ENCODE results near the gene IL10.
"Not testable (repeated sequence)": the region's sequence is repeated elsewhere in the genome, so short reads cannot be mapped to it uniquely, and the experiment has no call there.

The IL10 gene

DNA sequence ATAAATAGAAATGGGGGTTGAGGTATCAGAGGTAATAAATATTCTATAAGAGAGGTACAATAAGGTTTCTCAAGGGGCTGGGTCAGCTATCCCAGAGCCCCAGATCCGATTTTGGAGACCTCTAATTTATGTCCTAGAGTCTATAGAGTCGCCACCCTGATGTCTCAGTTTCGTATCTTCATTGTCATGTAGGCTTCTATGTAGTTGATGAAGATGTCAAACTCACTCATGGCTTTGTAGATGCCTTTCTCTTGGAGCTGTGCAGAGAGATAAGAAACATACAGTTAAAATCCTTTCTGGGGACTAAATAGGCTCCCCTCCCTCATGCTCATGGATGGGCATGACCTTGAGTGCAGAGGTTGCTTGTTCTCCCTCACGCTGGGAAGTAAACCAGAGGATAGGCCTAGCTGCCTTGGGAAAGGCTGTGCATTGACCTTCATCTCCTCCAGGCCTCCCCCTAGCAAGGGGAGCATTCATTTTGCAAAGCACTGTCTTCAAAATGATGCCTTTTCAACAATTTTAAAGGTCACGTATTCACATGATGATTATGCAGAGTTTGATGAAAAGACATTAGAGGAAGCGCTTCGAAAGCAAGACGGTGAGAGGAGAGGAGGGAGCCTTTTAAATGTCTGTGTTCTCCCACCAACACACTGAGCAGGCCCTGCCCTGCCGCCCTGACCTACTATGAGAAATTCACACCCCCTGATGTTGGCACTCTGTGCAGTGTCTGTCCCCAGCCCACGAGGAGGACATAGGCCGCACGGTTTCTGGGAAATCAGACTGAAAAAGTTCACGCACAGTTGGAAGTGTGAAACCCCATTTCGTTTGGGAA lies 3.6 kb downstream of the IL10 start:
- intact Hi-C loops (cut with DNase I) = no loop called here

DNA sequence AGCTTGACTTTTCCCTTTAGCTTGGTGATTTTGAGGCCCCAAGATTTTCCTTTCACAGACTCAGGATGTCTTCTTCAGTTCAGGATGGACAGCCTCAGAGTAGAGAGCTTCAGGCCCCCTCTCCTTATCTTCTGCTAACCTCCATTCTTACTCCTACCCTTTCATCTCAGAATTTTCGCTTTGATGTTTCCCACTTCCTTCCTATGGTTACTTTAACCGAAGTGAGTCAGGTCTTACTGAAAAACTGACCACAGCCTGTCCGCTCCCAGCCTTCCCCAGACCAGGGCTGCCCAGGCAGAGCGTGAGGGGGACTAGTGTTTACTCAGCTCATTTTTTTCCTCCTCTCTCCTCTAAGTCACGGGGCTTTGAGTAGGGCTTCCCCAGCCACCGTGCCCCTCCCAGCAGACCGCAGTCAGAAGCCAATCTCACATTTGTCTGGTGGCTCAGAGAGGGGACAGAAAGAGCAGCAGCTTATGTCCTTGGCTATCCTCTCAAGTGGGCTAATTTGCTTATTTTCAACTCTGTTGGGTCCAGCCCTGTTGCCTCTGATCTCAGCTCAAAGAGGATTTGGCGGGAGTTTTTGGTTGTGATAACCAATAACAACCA lies 5.9 kb downstream of the IL10 start:
- peak in 3 of 10 donors; percentile 12 to 82 (median 18) for DNase-seq
- intact Hi-C loops (cut with DNase I) = no loop called here

More for the DNA sequence above, 3.6 kb downstream of the IL10 start:
- DNase-seq = no peak

- DNase-seq; intact Hi-C loops (cut with DNase I): not testable (repeated sequence)
Measured at GRCh38 chr1:206765771-206766170, 6.5 kb downstream of the IL10 start.

DNA sequence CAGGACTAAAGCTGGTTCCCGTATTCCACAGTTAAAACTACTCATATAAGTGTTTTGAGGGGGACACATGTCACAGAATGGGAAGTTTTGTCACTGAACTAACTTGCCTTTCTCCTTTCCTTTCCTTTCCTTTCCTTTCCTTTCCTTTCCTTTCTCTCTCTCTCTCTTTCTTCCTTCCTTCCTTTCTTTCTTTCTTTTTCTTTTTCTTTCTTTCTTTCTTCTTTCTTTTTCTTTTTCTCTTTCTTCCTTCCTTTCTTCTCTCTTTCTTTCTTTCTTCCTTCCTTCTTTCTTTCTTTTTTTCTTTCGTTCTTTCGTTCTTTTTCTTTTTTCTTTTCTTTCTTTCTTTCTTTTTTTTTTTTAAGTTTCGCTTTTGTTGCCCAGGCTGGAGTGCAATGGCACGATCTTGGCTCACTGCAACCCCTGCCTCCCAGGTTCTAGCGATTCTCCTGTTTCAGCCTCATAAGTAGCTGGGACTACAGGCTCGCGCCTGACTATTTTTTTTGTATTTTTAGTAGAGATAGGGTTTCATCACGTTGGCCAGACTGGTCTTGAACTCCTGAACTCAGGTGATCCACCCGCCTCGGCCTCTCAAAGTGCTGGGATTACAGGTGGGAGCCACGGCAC lies 9.4 kb downstream of the IL10 start:
- intact Hi-C loops (cut with DNase I); DNase-seq: not testable (repeated sequence)

DNA sequence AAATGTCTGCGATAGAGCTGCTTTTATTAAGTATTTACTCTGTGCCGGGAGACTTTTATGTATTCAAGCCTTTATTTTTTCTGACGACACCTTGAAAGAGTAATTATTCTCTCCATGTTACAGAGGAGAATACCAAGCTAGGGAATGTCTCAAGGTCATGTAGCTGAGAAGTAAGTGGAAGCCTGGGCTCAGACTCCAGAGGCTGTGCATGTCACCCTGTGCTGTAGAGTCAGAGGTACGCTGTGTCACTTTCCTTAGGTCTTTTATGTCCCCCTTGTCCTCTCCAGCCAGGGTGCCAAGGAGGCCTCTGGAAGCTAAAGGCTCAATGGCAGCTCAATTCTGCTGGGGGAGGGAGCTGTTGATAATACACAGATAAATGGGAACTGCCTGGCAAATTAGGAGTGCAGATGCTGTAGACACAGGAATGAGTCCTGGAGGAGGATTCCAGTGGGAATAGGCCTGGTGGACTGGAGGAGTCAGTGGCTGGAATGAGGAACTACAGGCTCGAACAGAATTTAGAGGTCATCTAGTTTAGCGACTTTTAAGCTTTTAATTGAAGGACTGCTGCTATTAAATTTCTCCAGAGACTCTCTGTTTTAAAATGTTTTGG lies 11.0 kb downstream of the IL10 start:
- no peak for DNase-seq

GRCh38 chr1:206760590-206760989 lies 11.7 kb downstream of the IL10 start:
- intact Hi-C loops (cut with DNase I) = no loop called here
- DNase-seq = no peak

More for the DNA sequence above, 11.0 kb downstream of the IL10 start:
- intact Hi-C loops (cut with DNase I) = no loop called here

- intact Hi-C loops (cut with DNase I) = no loop called here
- no peak for DNase-seq
Measured at GRCh38 chr1:206757524-206758266, 14.6 kb downstream of the IL10 start.

- DNase-seq = no peak
- intact Hi-C loops (cut with DNase I) = no loop called here
Measured at GRCh38 chr1:206754011-206754410, 18.3 kb downstream of the IL10 start.

DNA sequence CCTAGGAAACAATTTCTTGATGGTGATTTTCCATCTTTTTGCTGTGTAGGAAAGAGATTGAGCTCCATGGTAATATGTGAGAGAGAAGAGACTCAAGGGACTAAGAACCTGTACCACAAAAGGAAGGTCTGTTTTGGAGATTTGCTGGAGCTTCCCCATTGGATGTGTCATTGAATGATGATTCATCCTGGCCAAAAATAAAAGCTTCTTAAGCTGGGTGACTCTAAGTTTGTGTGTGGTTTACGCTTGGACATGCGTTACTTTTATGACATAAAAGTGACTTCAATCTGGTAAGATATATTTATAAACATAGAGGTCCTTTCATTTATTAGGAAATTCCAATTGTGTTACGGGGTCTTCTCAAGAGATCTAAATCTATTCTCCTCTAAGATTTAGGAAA lies 19.2 kb downstream of the IL10 start:
- intact Hi-C loops (cut with DNase I) = no loop called here
- no peak for DNase-seq

- no peak for DNase-seq
- intact Hi-C loops (cut with DNase I) = no loop called here
Measured at GRCh38 chr1:206752481-206752880, 19.8 kb downstream of the IL10 start.

GRCh38 chr1:206751891-206752290 lies 20.4 kb downstream of the IL10 start:
- DNase-seq = no peak
- intact Hi-C loops (cut with DNase I) = no loop called here

GRCh38 chr1:206748348-206749030 lies 23.8 kb downstream of the IL10 start:
- DNase-seq = no peak
- intact Hi-C loops (cut with DNase I) = no loop called here

- intact Hi-C loops (cut with DNase I) = no loop called here
- no peak for DNase-seq
Measured at GRCh38 chr1:206745301-206745700, 27.0 kb downstream of the IL10 start.

- intact Hi-C loops (cut with DNase I) = no loop called here
- no peak for DNase-seq
Measured at GRCh38 chr1:206744683-206745082, 27.6 kb downstream of the IL10 start.

- intact Hi-C loops (cut with DNase I) = no loop called here
- no peak for DNase-seq
Measured at GRCh38 chr1:206742719-206743383, 29.4 kb downstream of the IL10 start.

GRCh38 chr1:206741142-206741701 lies 31.1 kb downstream of the IL10 start:
- DNase-seq = no peak
- intact Hi-C loops (cut with DNase I) = no loop called here

DNA sequence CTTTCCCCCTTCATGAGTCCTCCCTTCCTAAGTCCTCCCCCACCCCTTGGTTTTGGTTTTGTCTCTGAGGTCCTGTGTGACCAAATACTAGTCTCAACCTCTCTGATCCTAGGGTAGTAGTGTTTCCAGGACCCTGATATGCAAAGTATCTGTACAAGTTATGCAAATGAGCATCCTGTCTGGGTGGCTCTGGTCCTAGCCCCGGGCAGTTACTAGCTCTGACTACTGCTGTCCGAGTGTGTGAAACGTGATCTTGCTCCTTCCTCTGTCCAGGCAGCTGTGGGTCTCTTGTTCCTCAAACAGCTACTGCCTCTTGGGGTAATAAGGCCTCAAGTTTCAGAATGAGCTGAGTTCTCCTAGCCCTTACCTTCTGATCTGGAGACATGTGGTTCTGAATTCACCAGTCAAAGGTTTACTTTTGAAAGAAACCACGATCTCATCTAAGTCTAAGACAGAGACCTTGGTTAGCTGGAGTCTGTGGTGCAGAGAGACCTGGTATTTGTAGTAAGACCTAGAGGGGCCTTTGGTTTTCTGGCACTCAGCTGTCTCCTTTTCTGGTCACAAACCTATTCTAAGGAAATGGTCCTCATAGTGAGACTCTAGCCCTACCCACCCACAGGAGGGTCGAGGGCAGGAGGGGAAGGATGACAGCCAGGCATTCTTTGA lies 32.8 kb downstream of the IL10 start:
- intact Hi-C loops (cut with DNase I) = no loop called here

More for the DNA sequence above, 32.8 kb downstream of the IL10 start:
- no peak for DNase-seq

Measured in posterior cingulate gyrus (tissue), 11 donors.